K562 (cell line): ENCODE measurements around the gene SEC16A. TPM values are rescaled to one million over a fixed set of nuclear protein-coding genes. Genes with fewer than 3 reads are reported as not detected.
A peak's percentile ranks its signal among the peaks of the same experiment; 100 is the strongest.

Source experiments
- CBX1 ChIP-seq: sonication (generic); IDR thresholded peaks from 2 replicates; pipeline ENCODE4 v1.6.1; 2016; ENCODE audit warnings: antibody characterized with exemption, low read depth, mild to moderate bottlenecking
- ELF2 ChIP-seq: fragments of 250-450 bp; sonication (Bioruptor Pico); IDR thresholded peaks from 2 replicates; pipeline ENCODE4 v1.5.0; 2021; ENCODE audit warnings: mild to moderate bottlenecking
- ETV5 ChIP-seq: sonication (generic); formaldehyde crosslinking; IDR thresholded peaks from 2 replicates; pipeline ENCODE4 v1.4.0; 2020; ENCODE audit warnings: low read depth, mild to moderate bottlenecking, missing genetic modification reagents
- GABPB1 ChIP-seq: sonication (generic); formaldehyde crosslinking; IDR thresholded peaks from 2 replicates; pipeline ENCODE4 v1.8.0; 2022; ENCODE audit warnings: mild to moderate bottlenecking, missing genetic modification reagents
- HCFC1 ChIP-seq: IDR thresholded peaks from 2 replicates; pipeline ENCODE4 v1.6.1; 2012; ENCODE audit warnings: low read depth, low read length, improper control_type of control experiment
- KLF1 ChIP-seq: fragments of 450-650 bp; IDR thresholded peaks from 2 replicates; pipeline ENCODE4 v1.6.1; 2016; ENCODE audit warnings: missing genetic modification characterization, missing compliant biosample characterization
- MYNN ChIP-seq, 2 experiments: sonication (generic); formaldehyde crosslinking in 1 of 2; IDR thresholded peaks; 2 replicates each; pipeline versions ENCODE4 v1.5.0 to v1.6.1; 2016 to 2020; ENCODE audit warnings: antibody characterized with exemption in 1 of 2, missing genetic modification reagents in 1 of 2
- NCOA1 ChIP-seq: fragments of 450-650 bp; IDR thresholded peaks from 2 replicates; pipeline ENCODE4 v1.6.1; 2016; ENCODE audit warnings: low read depth
- SETDB1 ChIP-seq: IDR thresholded peaks from one replicate; pipeline ENCODE4 v1.6.1; 2012; ENCODE audit warnings: low read length, control low read depth, inconsistent platforms
- SMAD2 ChIP-seq: fragments of 150-350 bp; IDR thresholded peaks from 2 replicates; pipeline ENCODE4 v1.6.1; 2014; ENCODE audit warnings: low read depth, mild to moderate bottlenecking, low read length
- SMARCC2 ChIP-seq: fragments of 450-650 bp; IDR thresholded peaks from 2 replicates; pipeline ENCODE4 v1.6.1; 2017; ENCODE audit warnings: antibody characterized with exemption, moderate library complexity, mild to moderate bottlenecking, low read depth
- SP2 ChIP-seq: IDR thresholded peaks from 2 replicates; pipeline ENCODE4 v1.6.1; 2011; ENCODE audit warnings: mild to moderate bottlenecking, low read depth, low read length, moderate library complexity; ENCODE audit not compliant: poor library complexity, severe bottlenecking; ENCODE audit errors: extremely low read depth
- SRSF3 ChIP-seq: fragments of 200-400 bp; formaldehyde crosslinking; IDR thresholded peaks from 2 replicates; pipeline ENCODE4 v1.6.1; 2016; ENCODE audit warnings: mild to moderate bottlenecking, low read length, moderate library complexity; ENCODE audit not compliant: insufficient read depth
- SRSF9 ChIP-seq: fragments of 200-400 bp; formaldehyde crosslinking; IDR thresholded peaks from 2 replicates; pipeline ENCODE4 v1.6.1; 2017; ENCODE audit warnings: low read depth, low read length, borderline replicate concordance
- ZC3H4 ChIP-seq: sonication (generic); formaldehyde crosslinking; IDR thresholded peaks from 2 replicates; pipeline ENCODE4 v1.9.0; 2021; ENCODE audit warnings: missing genetic modification reagents, borderline replicate concordance
- ZNF143 ChIP-seq: sonication (generic); formaldehyde crosslinking; IDR thresholded peaks from 2 replicates; pipeline ENCODE4 v1.9.0; 2022; ENCODE audit warnings: mild to moderate bottlenecking, missing genetic modification reagents
- ZNF79 ChIP-seq: fragments of 250-450 bp; sonication (Bioruptor Pico); IDR thresholded peaks from 2 replicates; pipeline ENCODE4 v1.4.0; 2020; ENCODE audit warnings: low read depth, mild to moderate bottlenecking, moderate library complexity
- polyA plus RNA-seq, 8 experiments: library from polyadenylated mRNA; depleted of rRNA in 4 of 8; stranded (reverse) in 5 of 8; unstranded in 3 of 8; fragments of >200 nt; fragmentation: Nextera tagmentation in 2 of 8; fragmentation: Illumina TruSeq in 1 of 8; extraction: Ambion mirVana in 2 of 8; extraction: Trizol in 1 of 8; gene quantifications; 2 replicates each; pipeline versions ENCODE4 v1.2.1 to v1.2.3, GENCODE V29; 2011 to 2014; ENCODE audit warnings: inconsistent platforms in 1 of 8, missing spikeins in 1 of 8
- total RNA-seq, 7 experiments: library from RNA; depleted of rRNA in 6 of 7; stranded (reverse); fragments of >200 nt in 6 of 7; fragmentation: Illumina TruSeq in 2 of 7; extraction: Trizol in 2 of 7; gene quantifications; 2 replicates each; pipeline versions ENCODE4 v1.2.1 to v1.2.3, GENCODE V29; 2011 to 2021; ENCODE audit warnings: low replicate concordance in 1 of 7
- TF ChIP-seq, protein P1 (sequence below): sonication (generic); formaldehyde crosslinking; IDR thresholded peaks from 2 replicates; pipeline ENCODE4 v1.8.1; 2023; ENCODE audit warnings: mild to moderate bottlenecking, missing genetic modification reagents
- TF ChIP-seq, protein P2 (sequence below): fragments of 250-450 bp; sonication (Bioruptor Pico); IDR thresholded peaks from 2 replicates; pipeline ENCODE4 v1.4.0; 2020; ENCODE audit warnings: mild to moderate bottlenecking
- TF ChIP-seq, protein P3 (sequence below): fragments of 450-650 bp; formaldehyde crosslinking; IDR thresholded peaks from 2 replicates; pipeline ENCODE4 v1.4.0; 2022; ENCODE audit warnings: missing genetic modification characterization
- TF ChIP-seq, protein P4 (sequence below): fragments of 450-650 bp; formaldehyde crosslinking; IDR thresholded peaks from 2 replicates; pipeline ENCODE4 v1.4.0; 2020; ENCODE audit warnings: mild to moderate bottlenecking
- TF ChIP-seq, protein P5 (sequence below): fragments of 250-450 bp; sonication (Bioruptor Pico); IDR thresholded peaks from 2 replicates; pipeline ENCODE4 v1.5.0; 2021

SEC16A gene
- total and polyA plus RNA-seq, 9 of the 15 experiments (the other 6 are each of a cell fraction or from before 2014, with no cell fraction given) = 8.3 to 62.8 (median 14.0) TPM

DNA sequence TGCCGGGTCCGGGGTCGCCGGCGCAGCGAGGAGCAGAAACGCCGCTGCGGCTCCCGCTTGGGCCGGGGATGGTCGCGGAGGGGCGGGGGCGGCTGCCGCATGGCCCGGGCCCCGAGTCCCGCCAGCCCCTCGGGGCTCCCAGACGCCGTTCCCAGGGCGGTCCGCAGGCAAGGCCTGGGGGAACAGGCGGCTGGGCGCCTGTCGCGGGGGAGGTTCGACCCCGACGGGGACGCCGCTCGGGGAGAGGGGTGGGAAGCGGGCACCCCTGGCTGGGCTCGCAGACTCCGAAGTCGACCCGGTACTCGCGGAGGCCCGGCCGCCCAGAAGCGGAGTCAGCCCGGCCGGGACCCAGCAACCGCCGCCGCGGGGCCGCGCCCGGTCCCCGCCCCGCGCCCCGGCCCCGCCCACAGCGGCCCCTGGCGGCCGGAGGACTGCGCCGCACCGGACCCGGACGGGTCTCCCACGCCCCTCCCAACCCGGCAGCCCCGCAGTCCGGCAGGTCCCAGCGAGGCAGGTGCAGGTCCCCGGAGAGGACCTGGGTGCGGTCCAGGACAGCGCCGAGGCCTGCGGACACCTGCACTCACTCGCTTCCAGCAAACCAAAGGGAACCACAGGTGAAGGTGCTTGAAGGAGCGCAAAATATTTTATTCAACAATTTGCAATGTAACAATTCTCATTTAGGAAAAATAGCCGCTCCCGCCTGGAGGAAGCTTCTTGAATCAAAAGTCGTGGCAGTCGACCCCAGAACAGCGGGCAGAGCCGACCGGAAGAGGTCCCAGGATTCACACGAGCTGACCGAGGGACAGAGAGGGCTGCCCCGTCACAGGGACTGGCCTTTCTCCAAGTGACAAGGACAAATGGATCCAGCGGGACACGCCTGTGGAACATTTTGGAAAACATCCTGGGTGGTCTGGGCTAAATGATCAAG lies 43.1 kb downstream of the SEC16A start, which contains the start of gene INPP5E (continued):
- TF ChIP-seq SETDB1 (no peak), SP2 (peak; percentile 62), CBX1 (peak; percentile 43; the same call in 1 of the 2 replicates), GABPB1 (CRISPR knock-in tag) (0 out of 2 replicates have a peak, but pooled peaks have one; percentile 31), ELF2 (peak; percentile 39; the same call in 1 of the 2 replicates), ZNF79 (CRISPR knock-in tag) (no peak), ETV5 (CRISPR knock-in tag) (no peak), SRSF9 (no peak), KLF1 (tag) (no peak), ZC3H4 (CRISPR knock-in tag) (no peak), MYNN (IDR thresholded peaks at IDR 0.05) (peak; percentile 36; the same call in 1 of the 2 replicates), MYNN (CRISPR knock-in tag; IDR thresholded peaks at IDR 0.05) (no peak), SMARCC2 (no peak), NCOA1 (no peak), ZNF143 (CRISPR knock-in tag) (no peak), SMAD2 (no peak), SRSF3 (no peak), HCFC1 (peak; percentile 36; the same call in 1 of the 2 replicates)
- TF ChIP-seq, protein P1, sequence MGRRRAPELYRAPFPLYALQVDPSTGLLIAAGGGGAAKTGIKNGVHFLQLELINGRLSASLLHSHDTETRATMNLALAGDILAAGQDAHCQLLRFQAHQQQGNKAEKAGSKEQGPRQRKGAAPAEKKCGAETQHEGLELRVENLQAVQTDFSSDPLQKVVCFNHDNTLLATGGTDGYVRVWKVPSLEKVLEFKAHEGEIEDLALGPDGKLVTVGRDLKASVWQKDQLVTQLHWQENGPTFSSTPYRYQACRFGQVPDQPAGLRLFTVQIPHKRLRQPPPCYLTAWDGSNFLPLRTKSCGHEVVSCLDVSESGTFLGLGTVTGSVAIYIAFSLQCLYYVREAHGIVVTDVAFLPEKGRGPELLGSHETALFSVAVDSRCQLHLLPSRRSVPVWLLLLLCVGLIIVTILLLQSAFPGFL (CRISPR knock-in tag) = no peak
- TF ChIP-seq, protein P2, sequence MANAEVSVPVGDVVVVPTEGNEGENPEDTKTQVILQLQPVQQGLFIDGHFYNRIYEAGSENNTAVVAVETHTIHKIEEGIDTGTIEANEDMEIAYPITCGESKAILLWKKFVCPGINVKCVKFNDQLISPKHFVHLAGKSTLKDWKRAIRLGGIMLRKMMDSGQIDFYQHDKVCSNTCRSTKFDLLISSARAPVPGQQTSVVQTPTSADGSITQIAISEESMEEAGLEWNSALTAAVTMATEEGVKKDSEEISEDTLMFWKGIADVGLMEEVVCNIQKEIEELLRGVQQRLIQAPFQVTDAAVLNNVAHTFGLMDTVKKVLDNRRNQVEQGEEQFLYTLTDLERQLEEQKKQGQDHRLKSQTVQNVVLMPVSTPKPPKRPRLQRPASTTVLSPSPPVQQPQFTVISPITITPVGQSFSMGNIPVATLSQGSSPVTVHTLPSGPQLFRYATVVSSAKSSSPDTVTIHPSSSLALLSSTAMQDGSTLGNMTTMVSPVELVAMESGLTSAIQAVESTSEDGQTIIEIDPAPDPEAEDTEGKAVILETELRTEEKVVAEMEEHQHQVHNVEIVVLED = no peak
- TF ChIP-seq, protein P3, sequence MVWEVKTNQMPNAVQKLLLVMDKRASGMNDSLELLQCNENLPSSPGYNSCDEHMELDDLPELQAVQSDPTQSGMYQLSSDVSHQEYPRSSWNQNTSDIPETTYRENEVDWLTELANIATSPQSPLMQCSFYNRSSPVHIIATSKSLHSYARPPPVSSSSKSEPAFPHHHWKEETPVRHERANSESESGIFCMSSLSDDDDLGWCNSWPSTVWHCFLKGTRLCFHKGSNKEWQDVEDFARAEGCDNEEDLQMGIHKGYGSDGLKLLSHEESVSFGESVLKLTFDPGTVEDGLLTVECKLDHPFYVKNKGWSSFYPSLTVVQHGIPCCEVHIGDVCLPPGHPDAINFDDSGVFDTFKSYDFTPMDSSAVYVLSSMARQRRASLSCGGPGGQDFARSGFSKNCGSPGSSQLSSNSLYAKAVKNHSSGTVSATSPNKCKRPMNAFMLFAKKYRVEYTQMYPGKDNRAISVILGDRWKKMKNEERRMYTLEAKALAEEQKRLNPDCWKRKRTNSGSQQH = no peak
- TF ChIP-seq, protein P4, sequence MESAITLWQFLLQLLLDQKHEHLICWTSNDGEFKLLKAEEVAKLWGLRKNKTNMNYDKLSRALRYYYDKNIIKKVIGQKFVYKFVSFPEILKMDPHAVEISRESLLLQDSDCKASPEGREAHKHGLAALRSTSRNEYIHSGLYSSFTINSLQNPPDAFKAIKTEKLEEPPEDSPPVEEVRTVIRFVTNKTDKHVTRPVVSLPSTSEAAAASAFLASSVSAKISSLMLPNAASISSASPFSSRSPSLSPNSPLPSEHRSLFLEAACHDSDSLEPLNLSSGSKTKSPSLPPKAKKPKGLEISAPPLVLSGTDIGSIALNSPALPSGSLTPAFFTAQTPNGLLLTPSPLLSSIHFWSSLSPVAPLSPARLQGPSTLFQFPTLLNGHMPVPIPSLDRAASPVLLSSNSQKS = no peak
- TF ChIP-seq, protein P5, sequence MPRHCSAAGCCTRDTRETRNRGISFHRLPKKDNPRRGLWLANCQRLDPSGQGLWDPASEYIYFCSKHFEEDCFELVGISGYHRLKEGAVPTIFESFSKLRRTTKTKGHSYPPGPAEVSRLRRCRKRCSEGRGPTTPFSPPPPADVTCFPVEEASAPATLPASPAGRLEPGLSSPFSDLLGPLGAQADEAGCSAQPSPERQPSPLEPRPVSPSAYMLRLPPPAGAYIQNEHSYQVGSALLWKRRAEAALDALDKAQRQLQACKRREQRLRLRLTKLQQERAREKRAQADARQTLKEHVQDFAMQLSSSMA (CRISPR knock-in tag) = no peak; the same call in 1 of the 2 replicates
